ENCODE results near the gene FBLN7. TPM values are rescaled to one million over a fixed set of nuclear protein-coding genes. Genes with fewer than 3 reads are reported as not detected.

Gene FBLN7
- total RNA-seq, 1 donor from 2014 or later, result 3.9 TPM

DNA sequence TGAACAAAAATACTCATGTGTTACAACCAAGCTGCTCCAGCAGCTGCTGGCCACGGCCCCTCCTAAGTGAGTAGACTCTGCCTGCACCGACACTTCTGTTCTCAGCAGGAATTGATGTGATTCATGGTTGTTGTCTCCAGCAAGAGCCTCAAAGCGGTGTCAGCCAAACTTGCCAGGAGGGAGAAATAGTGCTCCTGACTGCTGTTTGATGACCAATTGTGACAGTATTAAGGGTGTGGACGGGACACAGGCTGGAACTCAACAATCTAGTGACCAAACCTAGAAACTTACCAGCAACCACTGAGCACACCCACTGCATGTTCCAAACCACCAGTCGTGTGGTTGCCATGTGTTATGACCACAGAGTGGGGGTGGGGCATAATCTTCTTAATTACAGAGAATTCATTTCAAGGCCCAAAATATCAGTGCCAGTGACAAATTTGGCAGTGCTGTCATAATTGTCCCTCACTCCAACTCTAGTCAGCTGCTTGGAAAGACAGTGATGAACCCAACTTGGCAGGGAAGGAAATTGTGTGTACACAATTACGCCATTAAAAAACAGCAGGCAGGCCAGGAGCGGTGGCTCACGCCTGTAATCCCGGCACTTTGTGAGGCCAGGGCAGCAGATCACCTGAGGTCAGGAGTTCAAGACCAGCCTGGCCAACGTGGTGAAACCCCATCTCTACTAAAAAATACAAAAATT lies 30.4 kb downstream of the FBLN7 start:
- TF ChIP-seq CTCF (IDR thresholded peaks at IDR 0.05), result no peak
- Mint-ChIP-seq H3K27me3 (ENCODE audit: unreplicated experiment) (peaks cover 4% of the 10 kb centered on the region), H3K4me3 (ENCODE audit: unreplicated experiment) (no peak overlapping the region), H3K27ac (ENCODE audit: unreplicated experiment) (no peak overlapping the region), H3K9me3 (ENCODE audit: unreplicated experiment) (no peaks in the 10 kb centered on the region), H3K4me1 (ENCODE audit: unreplicated experiment) (peaks cover 2% of the 10 kb centered on the region), H3K36me3 (ENCODE audit: unreplicated experiment) (no peaks in the 10 kb centered on the region)
- no peak for DNase-seq (ENCODE audit: extremely low spot score, unreplicated experiment)

DNA sequence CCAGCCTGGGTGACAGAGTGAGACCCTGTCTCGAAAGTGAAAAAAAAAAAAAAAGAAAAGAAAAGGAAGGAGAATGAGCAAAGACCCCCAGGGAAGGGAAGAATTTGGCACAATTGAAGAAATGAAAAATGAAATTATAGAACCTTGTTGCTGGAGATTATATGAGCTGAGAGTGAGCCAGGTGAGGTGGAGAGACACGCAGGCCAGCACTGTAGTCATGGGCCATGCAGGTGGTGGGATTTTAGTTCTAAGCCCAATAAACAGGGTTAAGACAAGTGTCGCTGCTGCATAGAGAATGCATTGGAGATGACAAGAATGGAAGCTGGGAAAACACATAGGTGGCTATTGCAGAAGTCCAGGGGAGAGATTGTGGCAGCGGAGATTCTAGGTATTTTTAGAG lies 32.3 kb downstream of the FBLN7 start:
- DNase-seq (ENCODE audit: extremely low spot score, unreplicated experiment), result no peak
- no peaks in the 10 kb centered on the region for H3K4me1 Mint-ChIP-seq (ENCODE audit: unreplicated experiment)
- H3K36me3 Mint-ChIP-seq (ENCODE audit: unreplicated experiment), result no peaks in the 10 kb centered on the region
- H3K27ac Mint-ChIP-seq (ENCODE audit: unreplicated experiment), result no peak overlapping the region
- H3K4me3 Mint-ChIP-seq (ENCODE audit: unreplicated experiment), result no peak overlapping the region
- no peaks in the 10 kb centered on the region for H3K9me3 Mint-ChIP-seq (ENCODE audit: unreplicated experiment)
- TF ChIP-seq CTCF (IDR thresholded peaks at IDR 0.05), result no peak
- H3K27me3 Mint-ChIP-seq (ENCODE audit: unreplicated experiment), result peaks cover 4% of the 10 kb centered on the region

DNA sequence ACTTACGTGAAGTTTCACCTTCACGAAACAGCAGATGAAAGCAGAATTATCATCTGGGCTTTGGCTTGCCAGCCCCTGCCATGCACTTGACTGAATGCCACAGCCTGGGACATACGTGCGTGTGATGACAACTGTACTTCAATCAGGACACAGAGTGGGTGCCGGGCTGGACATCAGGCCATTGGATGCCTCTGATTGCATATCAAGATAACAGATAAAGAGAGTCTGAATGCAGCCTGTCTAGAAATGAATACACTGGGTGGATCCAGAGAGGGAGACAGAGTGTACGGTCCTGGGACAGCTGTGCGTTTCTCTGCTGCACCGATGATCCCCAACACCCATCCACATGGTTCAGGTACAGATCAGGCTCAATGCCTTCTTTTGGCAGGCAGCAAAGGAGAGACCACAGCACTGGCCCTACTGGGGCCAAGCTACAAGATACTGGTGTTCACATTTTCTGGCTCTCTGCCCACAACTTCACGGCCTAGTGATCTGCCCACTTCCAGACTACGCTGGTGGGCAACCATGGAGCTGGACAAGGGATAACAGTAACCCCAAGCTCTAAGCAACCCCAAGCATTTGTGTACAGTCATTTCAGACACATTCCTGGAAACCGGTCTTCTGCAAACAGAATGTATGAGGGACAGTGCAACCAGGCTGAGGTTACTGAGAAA lies 35.6 kb downstream of the FBLN7 start:
- Mint-ChIP-seq H3K27me3 (ENCODE audit: unreplicated experiment) (peaks cover 8% of the 10 kb centered on the region), H3K4me1 (ENCODE audit: unreplicated experiment) (no peaks in the 10 kb centered on the region), H3K36me3 (ENCODE audit: unreplicated experiment) (no peaks in the 10 kb centered on the region), H3K9me3 (ENCODE audit: unreplicated experiment) (peaks cover 4% of the 10 kb centered on the region), H3K4me3 (ENCODE audit: unreplicated experiment) (no peak overlapping the region), H3K27ac (ENCODE audit: unreplicated experiment) (no peak overlapping the region)
- no peak for DNase-seq (ENCODE audit: extremely low spot score, unreplicated experiment)
- no peak for TF ChIP-seq CTCF (IDR thresholded peaks at IDR 0.05)

DNA sequence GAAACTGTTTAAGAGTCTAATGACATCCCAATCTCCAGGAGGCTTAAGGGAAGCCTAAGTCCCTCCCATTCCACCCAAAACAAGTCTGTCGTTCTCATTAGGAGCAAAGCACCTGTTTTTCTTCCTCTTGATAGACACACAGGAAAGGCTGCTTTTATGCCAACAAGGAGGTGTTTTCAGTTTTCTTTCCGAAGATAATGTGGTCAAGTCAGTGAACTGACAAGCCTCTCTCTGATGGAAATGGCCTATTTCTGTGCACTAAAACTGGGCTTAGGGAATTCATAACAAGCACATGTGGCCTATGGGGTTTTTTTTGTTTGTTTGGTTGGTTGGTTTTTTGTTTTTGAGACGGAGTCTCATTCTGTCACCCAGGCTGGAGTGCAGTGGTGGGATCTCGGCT lies 36.2 kb downstream of the FBLN7 start:
- Mint-ChIP-seq H3K4me3 (ENCODE audit: unreplicated experiment) (no peak overlapping the region), H3K4me1 (ENCODE audit: unreplicated experiment) (no peaks in the 10 kb centered on the region), H3K27ac (ENCODE audit: unreplicated experiment) (no peak overlapping the region), H3K9me3 (ENCODE audit: unreplicated experiment) (peaks cover 10% of the 10 kb centered on the region), H3K36me3 (ENCODE audit: unreplicated experiment) (no peaks in the 10 kb centered on the region), H3K27me3 (ENCODE audit: unreplicated experiment) (peaks cover 14% of the 10 kb centered on the region)
- no peak for TF ChIP-seq CTCF (IDR thresholded peaks at IDR 0.05)
- no peak for DNase-seq (ENCODE audit: extremely low spot score, unreplicated experiment)

DNA sequence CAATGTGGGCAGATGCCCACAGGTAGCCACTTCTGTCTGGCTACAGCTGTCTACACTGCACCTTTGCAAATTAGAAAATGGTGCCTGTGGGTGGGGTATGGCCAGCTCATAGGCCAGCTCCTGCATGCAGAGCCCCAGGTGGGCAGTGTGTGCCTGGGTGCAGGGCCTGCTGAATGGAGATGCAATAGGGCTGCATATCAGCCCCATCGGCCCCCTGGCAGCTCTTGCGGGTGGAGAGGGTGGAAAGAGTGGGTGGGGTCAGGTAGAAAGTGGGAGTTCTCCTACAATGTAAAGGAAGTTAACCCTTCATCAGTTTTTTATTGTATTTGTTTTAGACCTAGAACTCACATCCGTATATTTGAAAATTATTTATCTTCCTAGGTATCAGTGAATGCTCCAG lies 37.1 kb downstream of the FBLN7 start:
- Mint-ChIP-seq H3K4me1 (ENCODE audit: unreplicated experiment) (no peaks in the 10 kb centered on the region), H3K4me3 (ENCODE audit: unreplicated experiment) (no peak overlapping the region), H3K9me3 (ENCODE audit: unreplicated experiment) (peaks cover 16% of the 10 kb centered on the region), H3K27me3 (ENCODE audit: unreplicated experiment) (peaks cover 22% of the 10 kb centered on the region), H3K27ac (ENCODE audit: unreplicated experiment) (no peak overlapping the region), H3K36me3 (ENCODE audit: unreplicated experiment) (no peaks in the 10 kb centered on the region)
- TF ChIP-seq CTCF (IDR thresholded peaks at IDR 0.05), result no peak
- no peak for DNase-seq (ENCODE audit: extremely low spot score, unreplicated experiment)
